ENCODE measurements around the gene BNC1.
A peak's percentile ranks its signal among the peaks of the same experiment; 100 is the strongest.
"Not testable (repeated sequence)": the region's sequence is repeated elsewhere in the genome, so short reads cannot be mapped to it uniquely, and the experiment has no call there.

Gene BNC1

GRCh38 chr15:83230242-83230641 is 54.2 kb downstream of the BNC1 start:
- no peak for DNase-seq

DNA sequence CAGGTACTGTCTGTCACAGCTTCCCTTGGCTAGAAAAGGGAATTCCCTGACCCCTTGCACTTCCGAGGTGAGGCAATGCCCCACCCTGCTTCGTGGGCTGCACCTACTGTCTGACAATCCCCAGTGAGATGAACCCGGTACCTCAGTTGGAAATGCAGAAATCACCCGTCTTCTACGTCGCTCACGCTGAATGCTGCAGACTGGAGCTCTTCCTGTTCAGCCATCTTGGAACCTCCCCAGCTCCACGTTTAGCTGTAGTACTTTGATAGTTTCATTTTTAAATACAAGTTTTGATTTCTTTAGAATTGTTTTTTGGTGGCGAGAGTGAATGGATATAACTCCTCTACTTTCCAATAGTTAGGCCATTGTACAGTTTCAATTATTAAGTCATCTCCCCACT is 59.0 kb downstream of the BNC1 start:
- no peak for DNase-seq

DNA sequence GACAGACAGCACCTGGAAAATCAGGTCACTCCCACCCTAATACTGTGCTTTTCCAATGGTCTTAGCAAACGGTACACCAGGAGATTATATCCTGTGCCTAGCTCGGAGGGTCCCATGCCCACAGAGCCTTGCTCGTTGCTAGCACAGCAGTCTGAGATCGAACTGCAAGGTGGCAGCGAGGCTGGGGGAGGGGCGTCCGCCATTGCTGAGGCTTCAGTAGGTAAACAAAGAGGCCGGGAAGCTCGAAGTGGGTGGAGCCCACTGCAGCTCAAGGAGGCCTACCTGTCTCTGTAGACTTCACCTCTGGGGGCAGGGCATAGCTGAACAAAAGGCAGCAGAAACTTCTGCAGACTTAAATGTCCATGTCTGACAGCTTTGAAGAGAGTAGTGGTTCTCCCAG is 62.7 kb downstream of the BNC1 start:
- DNase-seq, result not testable (repeated sequence)

- no peak for DNase-seq
Observed at GRCh38 chr15:83219026-83219425, 65.4 kb downstream of the BNC1 start.

GRCh38 chr15:83215306-83215705 is 69.2 kb downstream of the BNC1 start:
- DNase-seq, result no peak

- no peak for DNase-seq
Observed at GRCh38 chr15:83210619-83211018, 73.8 kb downstream of the BNC1 start.

GRCh38 chr15:83209333-83209732 is 75.1 kb downstream of the BNC1 start:
- DNase-seq, result no peak

DNA sequence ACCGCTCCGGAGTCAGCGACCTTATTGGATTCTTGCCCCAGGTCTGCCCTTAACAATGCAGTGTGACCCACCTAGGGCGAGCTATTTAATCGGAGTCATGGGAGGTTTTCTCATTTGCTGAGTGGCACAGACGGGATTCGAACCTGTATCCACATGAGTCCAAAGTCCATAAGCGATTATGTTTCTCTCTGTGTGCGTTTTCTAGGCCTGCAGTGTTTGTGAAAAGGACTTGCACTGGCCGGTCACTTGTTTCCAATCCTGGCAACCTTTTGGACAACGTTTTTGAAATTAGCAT is 76.2 kb downstream of the BNC1 start:
- no peak for DNase-seq

DNA sequence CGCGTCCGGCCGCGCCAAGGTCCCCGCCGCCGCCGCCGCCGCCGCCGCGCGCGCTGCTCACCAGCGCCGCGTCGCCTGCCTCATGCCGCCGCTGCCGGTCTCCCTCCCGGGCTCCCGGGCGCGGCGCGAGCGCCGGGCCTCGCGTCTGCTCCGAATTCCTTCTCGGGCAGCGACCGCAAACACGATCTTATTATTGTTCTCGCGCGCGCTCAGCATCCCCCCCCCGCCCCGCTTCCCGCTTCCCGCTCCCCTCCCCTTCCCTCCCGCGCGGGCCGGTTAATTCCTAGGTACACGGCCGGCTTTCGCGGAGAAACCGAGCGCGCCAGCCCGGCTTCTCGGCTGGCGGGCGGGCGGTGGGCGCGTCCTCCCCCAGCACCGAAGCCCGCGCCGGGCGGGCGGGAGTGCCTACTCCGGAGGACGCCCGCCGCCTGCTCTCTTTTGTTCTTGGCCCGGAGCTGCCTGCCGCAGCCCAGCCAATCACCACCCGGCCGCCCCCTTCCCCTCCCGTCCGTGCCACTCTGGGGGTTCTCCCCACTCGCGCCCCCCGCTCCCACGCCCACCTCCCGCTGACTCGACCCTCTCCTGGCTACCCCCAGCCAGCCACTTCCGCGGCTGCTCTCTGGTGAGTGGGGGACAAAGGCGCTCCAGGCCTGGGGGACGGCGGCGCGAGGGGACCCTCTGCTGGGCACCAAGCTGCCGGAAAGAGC is 76.7 kb downstream of the BNC1 start, which contains the start of gene HDGFL3:
HDGFL3 (minus strand) TSS at position 164 of the 707 bp plus-strand sequence. CDS start 409 bp downstream, outside the sequence.
- DNase-seq, result peak; percentile 47

- DNase-seq, result no peak
Observed at GRCh38 chr15:83207009-83207659, 77.3 kb downstream of the BNC1 start.

GRCh38 chr15:83206526-83207008 is 77.9 kb downstream of the BNC1 start:
- no peak for DNase-seq
